Erythroblast (primary cell): ENCODE data around the gene THBS1.

ENCODE experiments used
- DNase-seq, 2 experiments: peaks; one replicate each; lab custom pipeline; 2025; lab: John Stamatoyannopoulos, UW
- GATA1 ChIP-seq: IDR thresholded peaks from 2 replicates; pipeline ENCODE4 v1.6.1; 2011; ENCODE audit warnings: low read depth, mild to moderate bottlenecking, control low read depth, low read length, moderate library complexity
- POLR2A ChIP-seq: IDR thresholded peaks from 2 replicates; pipeline ENCODE4 v1.6.1; 2011; ENCODE audit warnings: mild to moderate bottlenecking, low read length

The THBS1 gene

GRCh38 chr15:39580485-39581241 is at the start of gene THBS1:
Gene THBS1, plus strand, starts transcription at chr15:39581079. Its CDS starts 779 bp downstream, at chr15:39581858.
- TF ChIP-seq GATA1 = no peak
- no peak for TF ChIP-seq POLR2A
- peak; percentile 29 to 38 for DNase-seq

- no peak for DNase-seq
- TF ChIP-seq GATA1 (no peak), POLR2A (no peak)
These were observed 45.9 kb upstream of the THBS1 start for GRCh38 chr15:39534996-39535395.

GRCh38 chr15:39535466-39535865 is 45.4 kb upstream of the THBS1 start:
- TF ChIP-seq GATA1 = no peak
- no peak for TF ChIP-seq POLR2A
- no peak for DNase-seq

GRCh38 chr15:39538936-39539335 is 41.9 kb upstream of the THBS1 start:
- TF ChIP-seq POLR2A = no peak
- no peak for TF ChIP-seq GATA1
- no peak for DNase-seq

- DNase-seq = no peak
- TF ChIP-seq POLR2A = no peak
- no peak for TF ChIP-seq GATA1
These were observed 41.4 kb upstream of the THBS1 start for GRCh38 chr15:39539466-39539865.

GRCh38 chr15:39539973-39540558 is 40.8 kb upstream of the THBS1 start:
- no peak for DNase-seq

GRCh38 chr15:39542385-39543065 is 38.4 kb upstream of the THBS1 start:
- DNase-seq = no peak
- TF ChIP-seq POLR2A = no peak
- TF ChIP-seq GATA1 = no peak

More at GRCh38 chr15:39539973-39540558, 40.8 kb upstream of the THBS1 start:
- no peak for TF ChIP-seq GATA1
- no peak for TF ChIP-seq POLR2A

GRCh38 chr15:39543651-39544050 is 37.2 kb upstream of the THBS1 start:
- no peak for TF ChIP-seq POLR2A
- no peak for TF ChIP-seq GATA1
- DNase-seq = peak in 1 of 2 experiments; percentile 11

GRCh38 chr15:39546842-39547241 is 34.0 kb upstream of the THBS1 start:
- TF ChIP-seq POLR2A (no peak), GATA1 (no peak)
- DNase-seq = no peak

GRCh38 chr15:39548561-39548960 is 32.3 kb upstream of the THBS1 start:
- TF ChIP-seq GATA1 = no peak
- TF ChIP-seq POLR2A = no peak
- no peak for DNase-seq

GRCh38 chr15:39549912-39550311 is 31.0 kb upstream of the THBS1 start:
- TF ChIP-seq GATA1 (no peak), POLR2A (no peak)
- DNase-seq = no peak

GRCh38 chr15:39551476-39551875 is 29.4 kb upstream of the THBS1 start:
- DNase-seq = no peak
- TF ChIP-seq POLR2A = no peak
- TF ChIP-seq GATA1 = no peak

GRCh38 chr15:39552556-39552955 is 28.3 kb upstream of the THBS1 start:
- TF ChIP-seq GATA1 (no peak), POLR2A (no peak)
- no peak for DNase-seq
